Frontal cortex (tissue), 4 donors: ENCODE results near the gene STXBP6. TPM values are rescaled to one million over a fixed set of nuclear protein-coding genes. Genes with fewer than 3 reads are reported as not detected.
"Not testable (repeated sequence)": the region's sequence is repeated elsewhere in the genome, so short reads cannot be mapped to it uniquely, and the experiment has no call there.

Experiments used
- DNase-seq, 2 donors: peaks; one replicate each; pipeline ENCODE4 v3.0.0; 2012; ENCODE audit warnings: low spot score in 2 of 2
- FAIRE-seq: peaks from 2 replicates; lab custom pipeline; 2012; peaks lifted over from hg19 to GRCh38; lab: Jason Lieb, UNC
- total RNA-seq: library from RNA; depleted of rRNA; stranded (reverse); fragments of >200 nt; gene quantifications from one replicate; pipeline ENCODE4 v1.2.3, GENCODE V29; 2014
- donor health status: control.
- donor health status: control.
- donor health status: control.

Gene STXBP6
- total RNA-seq, 1 donor from 2014 or later = 37.9 TPM

DNA sequence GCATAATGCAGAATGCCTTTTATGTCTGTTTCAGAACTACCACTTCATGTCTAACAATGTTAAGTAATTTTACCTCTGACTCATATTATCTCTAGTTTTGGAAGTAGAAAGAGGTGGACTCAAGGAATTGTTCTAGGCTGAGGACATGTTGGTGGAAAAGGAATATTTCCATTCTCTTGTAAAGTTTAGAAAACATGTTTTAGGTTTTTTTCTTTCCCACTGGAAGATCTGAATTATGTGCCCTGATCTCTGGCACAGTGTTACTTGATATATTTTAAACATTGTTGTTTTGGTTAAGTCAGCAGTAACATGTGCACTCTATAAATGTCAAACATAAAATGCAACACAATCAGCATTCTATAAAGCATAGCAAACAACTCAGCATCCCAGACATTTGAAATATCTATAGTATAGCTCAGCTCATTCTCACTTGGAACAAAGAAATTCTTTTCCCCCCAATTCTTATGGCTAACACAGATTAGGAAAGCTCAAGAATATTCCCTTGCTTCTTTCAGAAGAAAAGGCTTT, 202.3 kb downstream of the STXBP6 start:
- DNase-seq = no peak
- no peak for FAIRE-seq

DNA sequence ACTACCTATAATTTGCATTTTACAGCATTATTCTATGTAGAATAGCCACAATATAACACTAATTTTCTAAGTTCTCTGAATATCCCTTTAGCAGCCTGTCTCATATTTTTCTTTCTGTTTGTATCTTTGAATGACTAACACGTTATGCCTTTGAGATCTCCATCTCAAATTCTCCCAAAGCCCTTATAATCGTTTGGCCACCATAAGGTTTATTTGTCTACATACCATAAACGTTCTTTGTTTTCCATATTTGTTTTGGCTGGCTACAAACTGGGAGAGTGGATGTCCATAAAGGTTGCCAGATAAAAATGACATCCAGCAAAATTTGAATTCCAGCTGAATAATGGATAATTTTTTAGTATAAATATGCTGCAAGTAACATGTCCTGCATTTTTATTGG, 203.7 kb downstream of the STXBP6 start:
- DNase-seq (no peak), FAIRE-seq (no peak)

DNA sequence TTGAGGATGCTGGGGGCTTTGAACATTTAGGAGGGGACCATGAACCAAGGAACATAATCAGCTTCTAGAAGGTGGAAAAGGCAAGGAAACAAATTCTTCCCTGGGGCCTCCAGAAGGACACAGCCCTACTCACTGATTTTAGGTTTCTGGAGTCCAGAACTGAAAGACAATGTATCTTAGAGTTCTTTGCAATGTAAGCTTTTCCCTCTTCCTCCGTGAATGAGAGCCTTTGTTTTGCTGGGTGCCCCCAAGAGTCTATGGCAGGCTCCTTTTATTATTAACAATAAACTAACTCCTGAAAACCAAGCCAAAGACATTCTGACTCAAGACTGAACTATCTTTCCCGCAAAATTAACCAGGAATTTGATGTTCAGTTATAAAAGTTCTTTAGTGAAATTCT, 204.1 kb downstream of the STXBP6 start:
- FAIRE-seq = no peak

DNA sequence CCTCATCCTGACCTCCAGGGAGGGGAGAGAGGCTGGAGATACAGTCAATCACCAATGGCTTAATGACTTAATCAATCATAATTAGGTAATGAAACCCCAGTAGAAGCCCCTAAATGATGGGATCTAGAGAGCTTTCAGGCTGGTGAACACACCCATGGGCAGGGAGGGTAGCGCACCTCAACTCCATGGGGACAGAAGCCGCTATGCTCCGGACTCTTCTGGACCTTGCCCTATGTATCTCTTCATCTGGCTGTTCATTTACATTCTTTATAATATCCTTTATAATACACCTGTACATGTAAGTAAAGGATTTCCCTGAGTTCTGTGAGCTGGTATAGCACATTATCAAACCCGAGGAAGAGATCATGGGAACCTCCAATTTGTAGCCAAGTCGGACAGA, 205.9 kb downstream of the STXBP6 start:
- DNase-seq (no peak), FAIRE-seq (no peak)

More for the DNA sequence above, 204.1 kb downstream of the STXBP6 start:
- DNase-seq = no peak

DNA sequence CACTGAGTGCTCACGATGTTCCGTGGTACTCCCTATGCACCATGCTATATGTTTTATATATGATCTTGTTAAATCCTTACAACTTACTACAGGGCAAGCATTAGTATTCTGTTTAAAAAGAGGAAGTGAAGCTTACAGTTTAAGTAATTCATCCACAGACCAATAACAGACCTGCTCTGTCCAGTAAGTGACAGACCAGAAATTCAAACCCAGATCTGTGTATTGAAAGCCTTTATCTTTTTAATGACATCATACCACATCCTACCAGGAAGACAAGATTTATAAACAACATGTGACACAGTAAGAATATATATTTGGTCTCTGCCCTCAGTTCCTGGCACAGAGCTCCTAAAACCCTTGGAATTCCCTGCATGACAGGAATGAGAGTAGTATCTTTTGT, 206.5 kb downstream of the STXBP6 start:
- FAIRE-seq (no peak), DNase-seq (no peak)

DNA sequence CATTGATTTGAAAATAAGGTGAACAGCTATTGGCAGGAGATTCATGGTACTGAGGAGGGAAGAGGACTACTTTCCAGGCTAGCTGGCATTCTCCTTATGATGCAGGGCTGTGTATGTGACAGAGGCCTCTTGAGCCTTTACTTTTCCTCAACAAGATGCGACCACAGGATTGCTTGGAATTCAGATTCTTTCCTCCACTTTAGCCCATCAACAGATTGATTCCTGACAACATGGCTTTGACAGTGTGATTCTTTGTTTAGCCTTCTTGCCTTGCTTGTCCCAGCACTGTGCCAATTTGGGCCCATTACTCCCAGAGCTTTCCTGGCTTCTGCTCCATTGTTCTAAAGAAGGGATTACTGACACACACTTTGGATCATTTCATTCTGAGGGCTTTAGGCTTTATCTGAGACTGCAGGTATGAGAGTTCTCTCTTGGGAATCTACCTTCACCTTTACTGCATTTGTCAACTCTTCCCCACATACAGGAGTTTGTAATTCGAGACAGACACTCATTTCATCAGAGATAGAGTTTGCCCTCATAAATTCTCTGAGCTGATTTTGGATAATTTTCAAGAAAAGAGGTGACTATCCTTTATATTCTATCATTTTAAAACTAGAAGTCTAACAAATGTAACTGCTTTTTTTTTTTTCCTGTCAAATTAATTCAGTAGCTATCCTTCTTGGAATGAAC, 209.6 kb downstream of the STXBP6 start:
- FAIRE-seq (no peak), DNase-seq (no peak)

DNA sequence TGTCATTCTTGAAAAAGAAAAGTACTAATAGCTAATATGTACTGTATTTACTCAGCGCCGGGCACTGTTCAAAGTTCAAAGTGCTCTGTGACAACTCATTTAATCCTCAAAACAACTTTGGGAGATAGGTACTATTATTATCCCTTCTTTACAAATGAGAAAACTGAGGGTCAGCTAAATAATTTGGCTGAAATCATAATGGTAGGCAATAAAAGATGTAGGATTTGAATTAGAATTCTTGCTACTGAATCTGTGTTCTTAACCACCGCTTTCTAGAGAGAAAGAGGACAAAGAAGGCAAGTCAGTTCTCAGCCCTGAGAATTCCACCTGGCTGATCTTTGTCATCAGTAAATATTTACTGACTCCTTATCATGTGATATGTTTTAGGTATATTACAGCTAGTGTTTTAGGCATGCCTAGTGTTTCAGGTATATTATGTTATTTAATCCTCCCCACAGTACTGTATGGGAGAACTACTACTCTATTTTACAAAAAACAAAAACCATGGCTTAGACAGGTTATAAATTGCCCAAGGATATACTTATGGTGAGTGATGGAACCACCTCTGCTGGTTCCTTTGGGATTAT, 210.2 kb downstream of the STXBP6 start:
- no peak for FAIRE-seq
- no peak for DNase-seq

DNA sequence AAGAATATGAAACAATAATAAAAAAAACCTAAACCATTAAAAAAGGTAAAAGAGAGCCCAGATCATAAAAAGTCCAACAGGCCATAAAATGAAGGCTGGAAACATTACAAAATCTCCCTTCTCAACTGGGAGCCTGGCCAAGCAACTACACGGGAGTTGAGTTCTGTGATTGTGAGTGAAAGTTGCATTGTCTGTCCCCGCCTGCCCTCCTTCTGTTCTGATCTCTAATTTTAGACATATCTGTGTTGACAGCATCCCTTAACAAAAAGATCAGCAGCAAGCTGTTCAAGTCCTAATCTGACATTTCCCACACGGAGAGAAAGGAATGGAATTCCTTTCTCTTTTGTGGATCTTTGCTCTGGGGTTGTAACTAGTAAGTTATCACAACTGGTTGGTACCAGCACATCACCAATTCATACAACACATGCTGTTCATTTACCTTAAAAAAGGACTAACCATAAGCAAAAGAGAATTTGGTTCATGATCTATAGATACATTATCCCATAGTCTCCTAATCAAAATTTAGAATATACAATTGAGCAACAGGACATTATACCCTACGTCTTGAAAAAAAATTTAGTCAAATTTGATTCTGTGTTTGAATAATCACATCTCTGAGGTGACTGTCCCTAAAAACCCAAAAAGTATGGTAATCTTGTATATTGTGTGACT, 210.9 kb downstream of the STXBP6 start:
- peak in 1 of 2 donors; percentile 5 for DNase-seq
- FAIRE-seq = no peak

DNA sequence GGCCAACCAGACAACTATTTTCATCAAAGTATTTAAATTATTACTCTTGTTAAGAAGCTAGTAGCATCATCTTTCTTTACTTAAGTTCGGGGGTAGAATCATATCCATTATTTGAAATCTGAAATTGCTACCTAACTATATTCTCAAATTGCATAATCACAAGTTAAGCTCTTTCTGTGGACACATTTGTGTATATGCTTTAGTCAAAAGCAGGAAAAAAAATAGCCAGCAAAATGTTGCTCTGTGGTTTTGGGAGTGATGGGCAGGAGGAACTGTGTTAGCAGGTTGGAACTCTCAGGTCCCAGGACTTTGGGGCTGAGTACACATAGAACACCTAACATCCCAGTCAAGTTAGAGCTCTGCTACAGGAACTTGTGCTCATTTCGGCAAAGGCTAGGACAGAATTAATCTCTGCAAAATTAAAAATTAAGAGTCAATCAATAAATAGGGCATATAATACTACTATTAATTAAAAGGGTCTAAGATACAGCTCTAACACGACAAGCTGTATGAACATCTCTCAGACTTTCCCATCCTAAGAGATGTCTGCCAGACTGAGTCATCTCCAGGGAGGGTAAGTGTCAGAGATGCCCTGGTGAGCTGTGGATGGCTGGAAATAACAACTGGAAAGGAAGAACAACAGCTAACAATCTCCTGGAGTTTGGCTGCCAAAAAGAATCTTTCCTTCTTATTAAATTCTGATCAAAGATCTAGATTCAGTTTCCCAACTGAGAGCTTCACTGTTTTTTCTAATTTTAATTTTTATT, 212.5 kb downstream of the STXBP6 start:
- FAIRE-seq (no peak), DNase-seq (no peak)

DNA sequence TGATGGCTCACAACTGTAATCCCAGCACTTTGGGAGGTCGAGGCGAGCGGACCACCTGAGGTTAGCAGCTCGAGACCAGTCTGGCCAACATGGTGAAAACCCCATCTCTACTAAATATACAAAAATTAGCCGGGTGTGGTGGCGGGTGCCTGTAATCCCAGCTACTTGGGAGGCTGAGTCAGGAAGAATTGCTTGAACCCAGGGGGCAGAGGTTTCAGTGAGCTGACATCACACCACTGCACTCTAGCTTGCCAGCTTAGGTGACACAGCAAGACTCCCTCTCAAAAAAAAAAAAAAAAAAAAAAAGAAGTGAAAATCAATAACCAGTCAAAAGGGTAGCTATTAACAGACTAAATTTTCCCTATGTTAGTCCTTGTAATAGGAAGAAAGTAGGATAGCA, 213.6 kb downstream of the STXBP6 start:
- not testable (repeated sequence) for FAIRE-seq, DNase-seq

DNA sequence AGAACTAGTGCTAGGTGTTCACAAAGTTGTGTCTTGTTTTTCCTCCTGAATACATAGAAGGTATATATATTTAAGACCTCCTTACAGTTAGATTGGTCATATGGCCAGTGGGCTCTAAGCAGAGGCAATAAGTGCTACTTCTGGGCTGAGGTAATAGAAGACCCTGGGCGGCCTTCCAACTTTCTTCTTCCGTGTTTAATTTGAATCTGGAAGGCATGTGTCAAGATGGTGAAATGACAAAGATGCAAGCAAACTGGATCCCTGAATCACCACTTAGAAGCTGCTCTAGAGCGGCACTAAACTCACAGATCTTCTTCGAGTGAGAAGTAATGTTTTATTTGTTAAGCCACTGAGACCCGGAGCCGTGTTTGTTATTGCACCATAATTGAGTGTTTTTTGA, 215.0 kb downstream of the STXBP6 start:
- DNase-seq (no peak), FAIRE-seq (no peak)

DNA sequence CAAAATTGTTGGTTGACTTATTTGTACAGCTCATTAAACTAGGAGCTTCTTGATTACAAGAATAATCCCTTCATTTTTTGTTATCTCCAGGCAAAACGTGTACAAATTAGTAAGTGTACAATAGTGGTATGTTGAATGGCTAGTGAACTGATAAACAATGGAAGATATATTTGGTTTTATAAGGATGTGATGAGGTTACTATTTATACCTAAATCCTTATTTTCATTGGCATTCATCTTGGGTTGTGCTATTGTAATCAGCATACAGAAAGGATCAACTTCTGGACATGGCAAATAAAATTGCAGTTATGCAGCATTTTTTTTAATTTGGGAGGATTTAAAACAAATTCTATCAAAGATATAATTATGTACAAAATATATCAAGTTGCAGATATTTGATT, 216.6 kb downstream of the STXBP6 start:
- FAIRE-seq = no peak

DNA sequence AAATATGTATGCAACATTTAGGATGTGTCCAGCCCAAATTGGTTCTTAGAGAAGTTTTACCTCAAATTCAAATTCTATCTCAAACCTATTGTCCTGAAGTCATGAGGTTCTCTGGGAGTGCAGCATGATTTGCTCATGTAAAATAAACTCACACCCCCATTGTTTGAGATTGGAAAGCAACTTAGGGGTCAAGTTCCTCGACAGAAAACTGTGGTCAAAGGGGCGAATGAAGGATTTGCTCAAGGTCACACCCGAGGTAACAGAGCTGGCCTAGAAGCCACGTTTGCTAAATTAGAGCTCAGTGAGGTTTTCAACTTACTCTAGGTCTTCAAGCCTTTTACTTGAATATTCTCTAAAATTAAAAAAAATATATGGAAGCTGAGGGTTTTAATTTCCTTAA, 218.3 kb downstream of the STXBP6 start:
- FAIRE-seq (no peak), DNase-seq (no peak)

More for the DNA sequence above, 216.6 kb downstream of the STXBP6 start:
- DNase-seq = no peak

DNA sequence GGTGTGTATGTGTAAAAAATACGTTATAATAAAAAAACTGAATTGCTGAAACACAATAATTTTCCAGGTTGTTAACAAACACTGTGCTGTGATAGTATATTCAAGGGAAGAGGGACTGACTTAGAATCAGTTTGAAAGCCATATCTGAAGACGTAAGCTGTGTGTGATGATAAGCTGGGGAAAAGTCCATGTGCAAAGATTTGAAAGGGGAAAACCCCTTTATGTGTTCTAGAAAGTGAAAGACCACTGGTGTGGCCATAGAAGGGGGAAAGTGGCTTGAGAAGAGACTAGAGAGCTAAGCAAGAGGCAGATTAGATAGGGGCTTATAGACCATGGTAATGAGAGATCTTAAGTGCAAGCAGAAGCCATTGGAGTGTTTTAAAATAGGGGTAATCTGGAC, 220.1 kb downstream of the STXBP6 start:
- FAIRE-seq = no peak
- DNase-seq = no peak

DNA sequence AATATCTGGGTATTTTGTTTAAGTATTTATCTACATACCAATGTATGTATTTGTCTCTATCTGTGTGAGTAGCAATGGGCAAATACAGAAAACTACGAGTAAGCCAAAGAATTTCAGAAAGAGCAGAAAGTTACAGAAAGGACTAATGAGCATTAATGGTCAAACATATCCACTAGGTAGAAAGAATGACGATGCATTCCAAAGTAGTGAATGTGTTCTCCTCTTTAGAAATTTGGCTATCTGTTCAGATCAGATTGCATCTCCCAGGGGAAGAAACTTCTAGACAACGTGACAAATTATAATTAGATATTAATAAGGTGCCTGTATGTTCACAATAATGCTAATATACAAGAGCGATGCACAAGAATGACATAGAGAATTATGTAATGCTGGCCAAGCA, 221.5 kb downstream of the STXBP6 start:
- no peak for FAIRE-seq
- DNase-seq = no peak

DNA sequence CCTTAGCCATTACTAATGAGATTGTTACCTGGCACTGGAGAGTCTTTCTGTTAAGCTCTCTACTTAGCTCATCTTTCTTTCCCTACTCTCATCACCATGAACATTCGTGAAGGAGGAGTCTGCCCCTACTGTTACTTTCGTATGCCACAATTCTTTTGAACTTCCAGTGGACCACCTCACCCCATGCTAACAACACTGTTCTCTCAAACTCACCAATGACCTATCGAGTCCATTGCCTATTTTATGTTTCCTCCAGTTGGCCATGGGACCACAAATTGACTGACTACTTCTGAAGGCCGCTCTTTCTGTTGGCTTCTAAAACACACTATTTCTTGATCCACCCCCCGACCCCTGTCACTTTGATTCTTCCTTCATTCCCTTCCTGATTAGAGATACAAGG, 223.6 kb downstream of the STXBP6 start:
- FAIRE-seq = no peak

DNA sequence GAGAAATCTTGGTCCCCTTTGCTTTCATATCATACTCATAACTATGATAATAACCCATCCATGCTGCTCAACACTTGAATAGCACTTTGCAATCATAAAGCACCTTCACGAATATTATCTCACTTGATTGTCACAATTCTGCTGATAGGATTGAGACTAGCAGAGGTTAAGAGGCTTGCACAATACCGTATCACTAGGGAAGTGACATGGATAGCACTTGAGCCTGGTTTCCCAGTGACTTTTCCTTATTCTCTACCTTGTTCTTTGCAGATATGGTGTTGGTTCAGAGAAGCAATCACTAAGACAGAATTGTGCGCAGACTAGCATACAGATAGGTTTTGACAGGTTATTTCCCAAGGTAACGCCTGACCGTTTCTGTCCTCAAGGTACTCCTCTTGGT, 229.3 kb downstream of the STXBP6 start:
- FAIRE-seq = no peak

More for the DNA sequence above, 223.6 kb downstream of the STXBP6 start:
- DNase-seq = no peak

DNA sequence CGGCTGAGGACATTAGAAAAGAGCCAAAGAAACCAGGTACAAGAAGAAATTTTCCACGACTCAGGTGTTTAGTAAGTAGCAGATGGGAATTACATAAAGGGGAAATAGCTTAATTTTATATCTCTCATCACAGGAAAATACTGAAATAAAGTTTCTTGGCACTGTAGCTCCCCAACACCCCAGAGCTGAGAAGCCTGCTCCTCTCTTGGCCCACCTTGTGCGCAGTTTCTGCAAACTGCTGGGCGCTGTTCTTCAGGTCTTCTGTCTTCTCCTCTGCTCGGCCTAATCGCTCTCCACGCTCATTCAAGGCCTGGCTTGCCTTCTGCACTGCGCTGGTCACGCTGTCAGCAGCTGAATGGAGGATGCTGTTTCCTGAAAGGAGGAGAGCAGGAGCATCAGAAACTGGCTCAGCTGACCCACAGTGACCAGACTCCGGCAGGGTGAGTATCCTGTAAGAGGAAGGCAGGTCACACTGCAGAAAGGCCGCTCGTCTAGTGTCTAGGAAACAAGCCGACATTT, 231.1 kb downstream of the STXBP6 start:
- no peak for DNase-seq

More for the DNA sequence above, 229.3 kb downstream of the STXBP6 start:
- no peak for DNase-seq

DNA sequence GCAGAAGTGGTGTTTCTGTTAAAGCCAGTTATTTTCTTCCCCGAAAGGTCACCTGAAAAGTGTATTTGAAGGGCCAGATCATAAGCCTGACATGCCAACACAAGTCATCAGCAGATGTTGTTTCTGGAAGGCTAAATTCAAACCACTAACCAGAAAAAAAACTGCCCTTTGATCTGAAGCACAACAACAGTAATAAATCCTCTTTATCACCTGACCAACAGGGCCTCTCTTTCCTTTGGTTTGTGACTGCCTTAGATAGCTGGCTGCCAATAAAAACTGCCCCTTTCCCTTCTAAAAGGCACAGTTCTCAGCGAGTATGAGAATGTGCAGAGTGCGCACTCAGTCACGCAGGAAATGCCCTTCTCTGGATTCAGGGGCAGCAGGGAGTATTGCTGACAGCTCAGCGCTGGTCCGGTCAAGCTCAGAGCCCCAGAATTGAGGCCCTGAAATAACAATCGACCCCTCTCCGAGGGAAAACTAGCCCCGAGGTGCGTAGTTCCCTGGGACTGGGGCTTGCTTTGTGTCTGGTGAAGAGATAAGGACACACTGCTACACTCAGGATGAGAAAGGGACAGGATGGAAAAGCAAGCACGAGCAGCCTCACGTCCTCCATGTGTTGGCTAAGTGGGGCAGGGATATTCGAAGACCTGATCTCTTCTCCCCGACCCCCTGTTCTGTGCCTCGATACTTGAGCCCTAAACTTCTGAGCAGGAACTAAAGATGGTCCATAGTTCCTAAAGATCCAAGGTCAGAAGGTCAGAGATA, 231.7 kb downstream of the STXBP6 start:
- no peak for DNase-seq
- no peak for FAIRE-seq

More for the DNA sequence above, 231.1 kb downstream of the STXBP6 start:
- FAIRE-seq = no peak
